Measurements from ENCODE around the gene CLIP4.

GRCh38 chr2:29233428-29233827, 118.2 kb downstream of the CLIP4 start:
- no peak for TF ChIP-seq EZH2 (IDR thresholded peaks at IDR 0.05; ENCODE audit: borderline replicate concordance, low read depth, low read length, poor library complexity, severe bottlenecking)
- TF ChIP-seq, protein P1, sequence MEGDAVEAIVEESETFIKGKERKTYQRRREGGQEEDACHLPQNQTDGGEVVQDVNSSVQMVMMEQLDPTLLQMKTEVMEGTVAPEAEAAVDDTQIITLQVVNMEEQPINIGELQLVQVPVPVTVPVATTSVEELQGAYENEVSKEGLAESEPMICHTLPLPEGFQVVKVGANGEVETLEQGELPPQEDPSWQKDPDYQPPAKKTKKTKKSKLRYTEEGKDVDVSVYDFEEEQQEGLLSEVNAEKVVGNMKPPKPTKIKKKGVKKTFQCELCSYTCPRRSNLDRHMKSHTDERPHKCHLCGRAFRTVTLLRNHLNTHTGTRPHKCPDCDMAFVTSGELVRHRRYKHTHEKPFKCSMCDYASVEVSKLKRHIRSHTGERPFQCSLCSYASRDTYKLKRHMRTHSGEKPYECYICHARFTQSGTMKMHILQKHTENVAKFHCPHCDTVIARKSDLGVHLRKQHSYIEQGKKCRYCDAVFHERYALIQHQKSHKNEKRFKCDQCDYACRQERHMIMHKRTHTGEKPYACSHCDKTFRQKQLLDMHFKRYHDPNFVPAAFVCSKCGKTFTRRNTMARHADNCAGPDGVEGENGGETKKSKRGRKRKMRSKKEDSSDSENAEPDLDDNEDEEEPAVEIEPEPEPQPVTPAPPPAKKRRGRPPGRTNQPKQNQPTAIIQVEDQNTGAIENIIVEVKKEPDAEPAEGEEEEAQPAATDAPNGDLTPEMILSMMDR (conservative IDR thresholded peaks at IDR 0.05; ENCODE audit: low read depth, low read length) = no peak
